HG03039 (cell line): ENCODE data around the gene VIPR1.
A peak's percentile ranks its signal among the peaks of the same experiment; 100 is the strongest.

Source experiments
- ATAC-seq: cut with Tn5 transposase; IDR thresholded peaks from one replicate; pipeline ENCODE4 v1.9.1; 2021; ENCODE audit warnings: mild to moderate bottlenecking, moderate library complexity; ENCODE audit not compliant: unreplicated experiment

Gene VIPR1, protein sequence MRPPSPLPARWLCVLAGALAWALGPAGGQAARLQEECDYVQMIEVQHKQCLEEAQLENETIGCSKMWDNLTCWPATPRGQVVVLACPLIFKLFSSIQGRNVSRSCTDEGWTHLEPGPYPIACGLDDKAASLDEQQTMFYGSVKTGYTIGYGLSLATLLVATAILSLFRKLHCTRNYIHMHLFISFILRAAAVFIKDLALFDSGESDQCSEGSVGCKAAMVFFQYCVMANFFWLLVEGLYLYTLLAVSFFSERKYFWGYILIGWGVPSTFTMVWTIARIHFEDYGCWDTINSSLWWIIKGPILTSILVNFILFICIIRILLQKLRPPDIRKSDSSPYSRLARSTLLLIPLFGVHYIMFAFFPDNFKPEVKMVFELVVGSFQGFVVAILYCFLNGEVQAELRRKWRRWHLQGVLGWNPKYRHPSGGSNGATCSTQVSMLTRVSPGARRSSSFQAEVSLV

DNA sequence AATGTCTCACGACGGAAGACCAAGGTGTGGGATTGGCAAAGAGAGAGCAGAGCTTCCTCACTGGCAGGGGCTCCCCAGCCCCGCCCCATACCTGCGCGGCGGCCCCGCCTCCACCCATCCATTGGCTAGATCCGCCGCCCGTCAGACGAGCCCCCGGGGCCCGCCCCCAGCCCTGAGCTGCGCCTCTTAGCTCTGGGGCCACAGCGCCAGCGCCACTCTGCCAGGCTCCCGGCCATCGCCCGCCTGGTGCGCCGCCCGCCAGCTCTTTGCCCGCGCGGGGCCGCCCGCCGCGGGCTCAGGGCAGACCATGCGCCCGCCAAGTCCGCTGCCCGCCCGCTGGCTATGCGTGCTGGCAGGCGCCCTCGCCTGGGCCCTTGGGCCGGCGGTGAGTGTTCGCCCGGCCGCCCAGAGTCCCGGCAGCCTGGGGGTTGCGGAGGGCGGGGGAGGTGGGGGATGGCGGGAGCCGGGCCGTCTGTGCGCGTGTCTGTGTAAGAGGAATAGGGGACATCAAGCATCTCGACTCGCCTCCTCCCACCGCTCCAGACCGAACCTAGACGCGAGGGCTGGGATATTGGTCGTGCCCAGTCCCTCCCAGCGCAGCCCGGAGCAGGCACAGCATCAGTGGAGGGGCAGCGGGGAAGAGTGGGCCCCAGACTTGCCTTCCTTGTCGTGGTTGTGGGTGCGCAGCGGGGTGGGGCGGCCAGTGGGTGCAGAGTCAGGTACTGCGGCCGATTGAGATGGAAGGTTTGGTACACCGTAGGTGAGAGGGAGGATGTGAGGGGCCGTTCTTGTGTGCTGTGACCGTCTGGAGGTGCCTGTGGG lies at the start of gene VIPR1:
Gene VIPR1, plus strand, starts transcription at position 215 of the 822 bp plus-strand sequence. Its CDS starts 93 bp downstream, at position 308.
- ATAC-seq: peak; percentile 90

DNA sequence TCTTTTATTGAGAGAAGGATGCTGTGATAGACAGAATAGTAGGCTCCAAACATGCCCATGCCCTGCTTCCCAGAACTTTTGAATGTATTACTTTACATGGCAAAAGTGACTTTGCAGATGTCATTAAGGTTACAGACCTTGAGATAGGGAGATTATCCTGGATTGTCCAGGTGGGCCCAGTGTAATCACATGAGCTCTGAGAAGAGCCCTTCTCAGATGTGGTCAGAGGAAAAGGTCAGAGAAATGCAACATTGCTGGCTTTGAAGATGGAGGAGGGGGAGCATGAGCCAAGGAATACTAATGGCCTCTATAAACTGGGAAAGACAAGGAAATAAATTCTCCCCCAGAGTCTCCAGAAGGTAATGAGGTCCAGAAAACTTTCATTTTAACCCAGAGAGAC lies 46.2 kb upstream of the VIPR1 start:
- ATAC-seq: no peak

DNA sequence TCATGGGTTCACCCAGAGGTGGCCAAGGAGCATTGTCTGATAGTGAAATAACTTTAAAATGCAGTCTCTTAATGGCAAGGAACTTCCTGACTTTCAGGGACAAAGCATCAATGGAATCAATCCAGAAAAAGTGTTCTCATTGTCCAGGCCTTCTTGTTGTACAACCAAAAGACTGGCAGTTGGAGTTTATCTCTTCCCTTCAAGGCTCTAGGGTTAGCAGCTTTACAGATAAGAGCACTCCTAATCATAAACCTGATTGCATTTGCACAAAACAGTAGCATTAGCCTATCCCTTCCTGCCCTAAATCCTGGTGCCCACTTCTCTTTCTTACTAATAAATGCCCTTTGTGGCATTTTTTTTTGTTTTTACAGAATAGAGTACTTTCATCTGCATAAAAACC lies 43.3 kb upstream of the VIPR1 start:
- no peak for ATAC-seq

DNA sequence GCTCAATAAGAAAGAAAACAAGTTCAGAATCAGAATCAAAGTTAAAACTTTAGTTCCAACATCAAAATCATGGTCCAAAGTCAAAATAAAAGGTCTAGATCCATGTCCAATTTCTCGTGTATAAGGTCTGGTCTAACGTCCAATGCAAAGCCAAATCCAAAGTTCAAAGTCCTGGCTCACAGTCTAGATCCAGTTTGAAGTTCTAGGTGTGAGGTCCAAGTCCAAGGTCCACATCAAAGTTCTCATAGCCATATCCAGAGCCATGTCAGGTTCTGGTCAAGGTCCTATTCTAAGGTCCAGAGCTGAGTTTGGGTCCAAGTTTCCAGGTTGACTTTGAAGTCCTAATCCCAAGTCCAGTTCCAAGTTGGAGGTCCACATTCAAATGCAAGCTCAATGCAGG lies 40.7 kb upstream of the VIPR1 start:
- ATAC-seq: no peak

DNA sequence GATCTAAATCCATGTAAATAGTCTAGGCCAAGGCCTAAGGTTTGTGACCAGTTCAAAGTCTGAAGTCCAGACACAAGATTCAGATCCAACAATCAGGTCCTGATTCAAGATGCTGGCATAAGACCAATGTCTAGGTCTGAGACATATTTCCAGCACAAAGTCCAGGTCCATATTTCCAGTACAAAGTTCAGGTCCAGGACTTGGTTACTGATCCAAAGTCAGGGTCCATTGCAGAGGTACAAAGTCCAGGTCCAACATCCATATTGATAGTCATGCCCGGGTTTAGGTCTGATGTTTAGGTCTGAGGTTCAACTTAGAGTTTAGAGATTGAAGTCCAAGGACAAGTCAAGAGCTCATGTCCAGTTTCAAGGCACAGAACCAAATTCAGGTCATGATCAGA lies 39.4 kb upstream of the VIPR1 start:
- no peak for ATAC-seq

DNA sequence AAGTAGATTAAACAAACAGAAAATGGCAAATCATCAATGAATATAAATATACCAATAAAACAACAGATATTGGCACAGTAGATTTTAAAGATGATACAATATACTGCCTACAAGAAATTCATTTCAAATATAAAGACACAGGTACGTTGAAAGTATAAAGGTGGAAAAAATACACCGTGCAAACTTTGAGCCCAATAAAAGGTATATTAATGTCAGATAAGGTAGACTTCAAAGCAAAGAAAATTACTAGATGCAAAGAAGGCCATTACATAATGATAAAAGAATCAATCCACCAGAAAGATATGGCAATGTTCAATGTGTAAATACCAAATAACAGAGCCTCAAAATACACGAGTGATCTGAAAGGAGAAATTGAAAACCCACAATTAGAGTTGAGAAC lies 34.3 kb upstream of the VIPR1 start:
- no peak for ATAC-seq

DNA sequence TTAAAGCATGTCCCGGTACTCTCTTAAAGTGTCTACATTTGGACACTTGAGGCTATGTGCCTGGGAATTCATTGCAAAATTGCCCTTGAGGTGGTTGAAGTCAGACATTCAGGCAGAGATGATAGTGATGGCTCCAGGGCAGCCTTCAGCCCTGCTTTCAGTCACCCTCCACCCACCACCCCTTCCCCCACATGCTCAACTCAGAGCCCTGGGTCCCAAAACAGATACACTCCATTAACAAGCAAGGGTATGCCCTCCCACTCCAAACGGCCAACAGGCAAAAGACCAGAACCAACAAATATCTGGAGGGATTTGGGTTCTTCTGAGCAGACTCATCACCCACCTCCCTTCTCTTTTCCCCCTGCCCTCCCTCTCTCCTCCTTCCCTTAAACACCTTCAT lies 29.9 kb upstream of the VIPR1 start:
- ATAC-seq: no peak

DNA sequence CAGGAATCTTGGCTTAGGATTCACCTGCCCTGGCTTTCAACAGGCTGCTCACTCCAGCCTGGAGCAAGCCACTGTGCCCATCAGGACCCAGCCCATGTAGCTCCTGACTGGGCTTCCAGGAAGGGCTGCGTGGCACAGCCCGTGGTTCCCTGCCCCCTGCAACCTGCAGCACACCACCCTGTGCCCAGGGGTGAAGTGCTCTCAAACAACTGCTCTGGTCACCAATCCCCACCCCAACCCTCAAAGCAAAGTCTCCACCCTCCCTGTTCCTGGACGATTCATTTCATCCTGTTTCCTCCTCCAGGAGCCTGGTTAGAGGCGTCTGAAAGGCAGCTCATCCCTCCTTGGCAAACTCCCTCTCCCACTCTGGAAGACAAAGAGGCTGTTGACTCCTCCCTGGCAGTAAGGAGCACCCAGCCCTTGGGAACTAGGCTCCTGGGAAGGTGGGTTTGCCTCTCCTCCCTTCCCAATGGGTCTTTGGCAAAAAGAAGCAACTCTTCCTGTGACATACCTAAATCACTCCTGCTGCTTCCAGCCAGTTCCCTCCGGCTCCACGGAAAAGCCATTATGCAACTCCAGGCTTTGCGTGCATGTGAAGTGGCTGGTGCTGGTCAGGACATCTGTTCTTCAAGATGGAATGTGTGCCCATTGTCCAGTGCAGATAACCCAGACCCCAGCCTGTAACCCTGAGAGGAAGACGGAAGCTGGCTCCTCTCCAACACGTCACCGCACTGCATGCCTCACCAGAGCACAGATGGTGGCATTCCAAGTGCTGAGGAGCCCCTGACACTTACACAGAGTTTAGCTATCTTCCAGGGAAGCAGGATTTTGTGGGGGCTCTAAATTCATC lies 29.1 kb upstream of the VIPR1 start:
- ATAC-seq: no peak

DNA sequence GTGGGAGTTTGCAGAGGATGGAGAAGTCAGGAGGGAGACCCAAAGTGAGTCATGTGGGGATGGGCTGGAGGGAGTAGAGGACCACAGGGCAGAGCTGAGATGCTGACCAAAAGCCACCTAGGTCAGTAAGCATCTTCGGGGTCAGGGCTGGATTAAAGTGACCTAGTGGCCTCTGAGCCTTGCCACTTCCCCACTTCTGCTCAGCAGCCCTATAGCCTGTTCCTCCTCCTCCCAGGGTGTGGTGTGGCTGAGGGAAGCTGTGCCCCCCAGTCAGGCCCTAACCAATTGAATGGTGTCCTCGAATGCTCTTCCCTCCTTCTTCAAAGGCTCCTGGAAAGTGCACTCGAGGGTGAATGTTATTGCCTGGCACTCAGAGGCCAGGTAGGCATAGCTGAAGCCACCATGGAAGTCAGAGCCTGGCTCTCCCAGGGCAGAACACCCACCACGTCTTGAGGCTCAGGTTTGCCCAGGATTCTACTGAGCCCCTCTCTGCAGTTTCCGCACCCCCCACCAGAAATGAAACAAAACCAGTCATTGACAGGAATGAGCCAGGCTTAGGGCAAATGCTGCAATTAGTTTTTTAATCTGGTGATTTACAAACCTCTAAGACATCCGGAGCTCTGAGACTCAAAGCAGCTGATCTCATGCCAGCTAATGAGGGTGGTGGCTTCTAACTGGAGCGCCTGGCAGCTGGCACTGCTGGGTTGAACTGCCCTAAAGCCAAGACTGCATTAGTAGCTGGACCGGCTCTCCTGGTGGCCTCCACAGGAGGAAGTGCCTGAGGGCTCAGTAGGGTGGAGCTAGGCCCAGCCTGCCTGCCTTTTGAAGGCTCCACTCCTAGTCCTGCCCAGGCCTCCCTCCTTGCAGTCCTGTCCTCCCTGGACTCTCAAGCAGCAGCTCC lies 26.0 kb upstream of the VIPR1 start:
- ATAC-seq: no peak

DNA sequence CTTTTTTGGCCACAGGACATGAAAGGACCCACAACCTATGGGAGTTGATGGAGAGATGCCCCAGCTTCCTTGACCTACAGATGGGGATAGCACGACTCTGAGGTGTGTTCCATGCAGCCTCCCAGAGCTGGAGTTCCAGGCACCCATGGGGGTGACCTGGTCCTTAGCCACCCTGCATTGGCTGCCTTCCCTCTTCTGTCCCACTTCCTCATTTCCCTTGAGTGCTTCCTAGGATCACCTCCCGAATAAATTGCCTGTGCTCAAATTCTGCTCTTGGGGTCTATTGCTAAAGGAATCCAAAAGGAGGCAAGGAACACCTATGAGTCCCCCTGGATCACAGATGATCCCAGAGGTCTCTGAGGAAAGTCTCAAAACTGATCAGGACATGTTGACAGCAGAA lies 24.7 kb upstream of the VIPR1 start:
- no peak for ATAC-seq

DNA sequence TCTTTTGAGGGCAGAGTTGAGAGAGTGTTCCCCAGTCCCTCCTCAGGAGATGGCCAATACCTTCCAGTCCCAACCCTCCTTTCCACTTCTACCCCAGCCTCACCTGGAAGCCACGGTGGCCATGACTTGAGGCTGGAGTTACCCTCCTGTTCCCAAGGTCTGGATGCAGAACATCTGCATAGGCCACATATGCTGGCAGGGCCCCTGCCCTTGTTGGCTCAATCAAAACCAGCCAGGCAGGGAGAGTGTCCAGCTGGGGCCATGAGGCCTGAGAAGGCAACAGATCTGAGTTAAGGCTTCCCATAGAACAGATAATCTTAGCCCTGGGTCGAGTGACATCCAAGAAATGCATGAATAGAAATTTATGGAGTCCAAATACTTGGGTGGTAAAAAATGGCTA lies 23.6 kb upstream of the VIPR1 start:
- ATAC-seq: no peak

DNA sequence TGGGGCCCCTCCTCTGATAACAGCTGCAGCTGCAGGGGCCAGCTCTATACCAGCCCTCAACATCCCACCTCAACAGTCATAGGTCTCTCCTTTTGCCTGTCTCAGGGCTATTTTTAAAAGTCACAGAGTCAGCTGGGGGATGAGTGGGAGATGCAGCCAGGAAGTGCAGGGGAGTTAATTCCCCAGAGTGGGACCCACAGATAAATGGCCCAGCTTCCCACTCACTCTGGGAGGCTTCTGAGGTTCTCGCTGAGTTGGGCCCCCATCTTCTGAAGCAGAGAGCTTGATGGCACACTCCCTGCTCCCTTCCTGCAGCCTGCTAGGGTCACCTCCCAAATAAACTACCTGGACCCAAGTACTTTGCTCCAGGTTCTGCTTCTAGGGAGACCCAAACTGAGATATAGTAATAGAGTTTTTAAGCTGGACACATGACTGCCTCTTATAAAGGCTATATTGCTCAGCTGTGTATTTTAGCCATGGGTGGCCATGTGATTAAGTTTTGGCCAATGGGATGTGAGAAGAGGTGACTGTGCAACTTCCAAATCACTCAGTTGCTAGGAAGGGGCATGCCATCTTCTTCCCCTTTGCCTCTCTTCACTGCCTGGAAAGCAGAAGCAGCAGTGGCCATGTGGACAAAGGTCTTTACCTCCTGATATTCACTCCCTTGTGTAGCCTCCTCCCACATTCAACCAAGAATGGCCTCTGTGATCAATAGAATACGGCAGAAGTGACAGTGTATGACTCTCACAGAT lies 15.5 kb upstream of the VIPR1 start:
- no peak for ATAC-seq

DNA sequence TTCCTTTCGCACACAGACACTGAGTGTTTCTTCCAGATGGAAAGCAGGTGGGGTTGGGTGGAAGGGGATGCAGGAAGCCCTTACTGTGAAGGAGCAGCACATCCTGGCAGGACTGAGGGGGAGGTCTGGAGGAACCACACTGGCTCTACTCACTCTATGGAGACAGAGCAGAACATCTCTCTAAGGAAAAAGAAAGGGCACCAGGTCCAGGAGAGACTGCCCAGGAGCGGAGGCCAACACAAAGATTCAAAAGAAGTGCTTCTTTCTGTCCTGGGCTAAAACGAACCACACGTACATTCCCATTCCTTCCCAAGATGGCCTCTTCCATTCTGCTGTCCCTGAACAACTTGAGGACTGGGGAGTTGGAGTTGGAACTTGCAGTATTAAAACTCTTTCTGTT lies 13.8 kb upstream of the VIPR1 start:
- ATAC-seq: no peak

DNA sequence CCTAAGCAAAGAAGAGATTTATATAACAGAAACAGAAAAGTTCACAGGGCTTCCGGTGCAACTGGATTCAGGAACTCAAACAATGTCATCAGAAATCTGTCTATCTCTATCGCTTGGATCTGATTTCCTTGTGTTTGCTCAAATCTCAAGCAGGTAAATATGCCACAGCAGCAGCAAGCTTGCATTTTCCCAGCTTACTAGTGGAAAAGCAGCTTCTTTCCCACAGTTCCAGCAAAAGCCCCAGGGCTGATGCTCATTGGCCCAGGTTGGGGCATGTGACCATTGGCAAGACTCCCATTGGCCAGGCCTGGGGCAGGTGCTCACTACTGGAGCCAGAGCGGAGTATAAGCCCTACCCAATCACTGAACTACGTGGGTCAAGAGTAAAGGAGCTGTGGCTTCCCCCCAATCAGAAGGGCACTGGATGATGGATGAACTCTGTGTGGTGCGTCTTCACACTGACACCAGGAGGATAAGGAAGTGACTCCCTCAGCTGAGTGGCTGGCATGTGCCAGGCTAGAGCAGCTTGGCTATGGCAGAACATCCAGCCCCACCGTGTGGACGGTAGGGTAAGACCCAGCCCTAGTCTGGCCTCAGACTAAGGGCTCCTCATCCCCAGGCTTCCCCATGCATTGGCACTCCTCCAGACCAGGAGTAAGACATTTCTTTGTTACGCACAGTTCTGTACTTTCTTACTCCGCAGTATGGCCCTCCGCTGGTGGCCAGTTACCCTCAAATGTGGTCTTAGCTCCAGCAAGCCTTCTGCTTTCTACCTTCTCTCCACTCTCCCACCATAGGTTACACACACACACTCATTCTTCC lies 13.1 kb upstream of the VIPR1 start:
- ATAC-seq: no peak

DNA sequence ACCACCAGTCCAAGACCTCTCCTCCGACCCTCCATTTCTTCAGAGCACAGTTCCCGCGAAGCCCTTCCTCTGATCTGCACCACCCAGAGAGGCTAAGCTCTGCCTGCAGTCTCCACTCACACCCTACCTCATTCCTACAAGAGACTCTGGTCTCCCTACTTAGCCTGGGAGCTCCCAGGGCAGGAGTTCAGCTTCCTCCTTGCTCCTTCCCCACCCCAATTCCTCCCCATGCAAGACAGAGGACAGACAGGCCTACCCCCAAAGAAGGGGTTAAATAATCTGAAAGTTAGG lies 12.6 kb upstream of the VIPR1 start:
- ATAC-seq: no peak

DNA sequence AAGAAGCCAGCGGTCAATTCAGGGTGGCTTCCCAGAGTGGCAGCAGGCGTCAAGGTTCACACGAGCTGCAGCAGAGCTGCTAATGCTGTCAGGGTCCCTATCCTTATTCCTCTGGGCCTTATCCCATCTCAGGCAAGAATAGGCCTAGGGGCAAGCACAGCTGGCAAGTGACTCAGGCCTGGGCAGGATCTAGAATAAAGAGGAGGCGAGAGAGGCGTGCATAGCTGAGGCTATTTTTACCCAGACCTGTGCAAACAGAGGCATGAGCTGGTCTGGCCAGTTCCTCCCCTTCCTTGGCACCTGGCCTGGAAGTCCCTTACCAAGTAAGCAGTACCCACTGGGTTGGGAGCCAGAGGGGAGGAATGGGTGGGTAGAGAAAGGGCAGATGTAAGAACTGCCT lies 12.2 kb upstream of the VIPR1 start:
- peak; percentile 97 for ATAC-seq

DNA sequence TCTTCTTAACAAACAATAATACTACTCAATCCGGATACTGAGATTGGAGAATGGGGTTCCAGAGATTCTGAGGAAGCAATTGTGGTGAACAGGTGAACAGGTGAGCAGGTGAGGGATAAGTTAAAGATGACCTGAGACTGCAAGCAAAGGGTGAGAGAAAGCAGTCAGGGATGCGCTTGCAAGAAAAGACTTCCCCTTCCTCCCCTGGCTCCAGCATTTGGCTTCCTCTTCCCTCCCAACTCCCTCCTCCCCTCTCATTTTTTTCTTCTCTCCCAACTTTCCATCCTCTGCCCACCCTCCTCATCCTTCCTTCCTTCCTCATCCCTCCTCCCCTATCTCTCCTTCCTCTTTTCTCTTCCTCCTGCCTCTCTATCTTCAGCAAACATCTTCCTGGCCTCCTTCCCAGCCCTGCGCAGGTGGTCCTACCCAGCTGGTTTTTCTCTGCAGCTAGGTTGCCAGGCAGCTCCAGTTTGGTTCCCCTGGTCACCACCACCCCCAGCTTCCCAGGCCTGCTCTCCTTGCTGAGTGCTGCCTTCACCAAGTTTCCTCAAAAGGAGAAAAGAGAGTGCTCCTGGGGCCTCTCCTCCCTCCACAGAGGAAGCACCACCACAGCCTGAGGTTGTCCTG lies 10.4 kb upstream of the VIPR1 start:
- ATAC-seq: no peak

DNA sequence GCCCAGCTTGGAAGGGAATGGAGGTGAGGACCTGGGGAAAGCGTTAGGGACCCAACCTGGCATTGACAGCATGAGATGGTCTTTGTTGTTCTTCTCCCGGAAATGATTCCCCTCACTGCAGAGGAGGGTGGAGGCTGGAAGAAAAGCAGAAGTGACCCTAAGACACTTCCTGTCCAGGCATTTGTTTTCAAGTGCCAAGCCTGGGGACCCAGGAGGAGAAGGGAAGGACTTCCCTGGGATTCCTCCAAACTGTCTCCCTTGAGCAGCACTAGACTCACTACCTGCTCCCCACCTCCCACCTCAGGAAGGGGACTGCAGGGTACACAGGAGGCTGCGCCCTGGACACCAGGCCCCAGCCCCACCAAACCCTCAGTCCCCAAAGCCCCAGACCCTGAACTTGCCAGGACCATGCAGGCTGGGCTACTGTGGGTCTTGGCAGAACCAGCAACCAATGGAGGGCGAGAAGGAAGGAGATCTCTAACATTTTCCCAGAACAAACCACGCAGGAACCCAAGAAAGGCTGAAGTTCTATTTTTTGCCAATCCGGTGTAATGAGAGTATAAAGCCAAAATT lies 9.8 kb upstream of the VIPR1 start:
- ATAC-seq: no peak
